Adrenal gland (tissue), 12 donors: Measurements from ENCODE around the gene CPNE4. TPM values are rescaled to one million over a fixed set of nuclear protein-coding genes. Genes with fewer than 3 reads are reported as not detected.

Experiments
- DNase-seq, 7 donors: peaks; one replicate each; pipeline ENCODE4 v3.0.0-alpha.2; 2019 to 2020
- H3K27ac ChIP-seq, 5 donors: fragments of 200-600 bp; sonication (generic) in 4 of 5; 1 replicate in 3 of 5; 2 replicates in 2 of 5; pipeline versions ENCODE4 v1.5.1 to v1.8.0; 2016 to 2020; ENCODE audit warnings: mild to moderate bottlenecking in 1 of 5
- H3K27me3 ChIP-seq: fragments of 200-600 bp; 2 replicates; pipeline ENCODE4 v1.8.0; 2021
- H3K36me3 ChIP-seq, 2 donors: fragments of 200-600 bp; replicated peaks in 1 of 2; 1 replicate in 1 of 2; 2 replicates in 1 of 2; pipeline versions ENCODE4 v1.5.1 to v1.8.0; 2018 to 2022
- H3K4me1 ChIP-seq, 2 donors: fragments of 200-600 bp; replicated peaks in 1 of 2; 1 replicate in 1 of 2; 2 replicates in 1 of 2; pipeline versions ENCODE4 v1.5.1 to v1.8.0; 2018 to 2021
- H3K4me3 ChIP-seq, 4 donors: fragments of 200-600 bp; sonication (generic) in 3 of 4; one replicate each; pipeline ENCODE4 v1.5.1; 2016 to 2018
- H3K9me3 ChIP-seq, 3 donors: fragments of 200-600 bp; sonication (generic) in 1 of 3; replicated peaks in 1 of 3; 1 replicate in 2 of 3; 2 replicates in 1 of 3; pipeline versions ENCODE4 v1.5.1 to v1.8.0; 2016 to 2021
- POLR2A ChIP-seq, 2 donors: fragments of 450-650 bp; IDR thresholded peaks; one replicate each; pipeline ENCODE4 v1.6.1; 2017; ENCODE audit warnings: antibody characterized with exemption in 2 of 2, mild to moderate bottlenecking in 2 of 2, moderate library complexity in 1 of 2
- WGBS, 4 donors: extraction: QIAGEN DNeasy Blood & Tissue Kit in 2 of 4; methylation state at CpG; one replicate each; pipeline versions ENCODE4 v1.1.5 to v1.1.7; 2013 to 2017; 5-methylcytosine and 5-hydroxymethylcytosine counted together
- intact Hi-C, 2 donors: fragments of 100-400 bp; cut with DNase I; formaldehyde crosslinking; loops; one replicate each; pipeline versions ENCODE4 v1.14.1 to v1.15.0; 2022 to 2023
- polyA plus RNA-seq, 3 donors: library from polyadenylated mRNA; stranded (reverse); fragments of 200-250 nt in 2 of 3; fragments of 350-450 nt in 1 of 3; fragmentation: Illumina TruSeq in 1 of 3; extraction: RNeasy Lipid Tissue Mini Kit (QIAGEN cat#74804) in 1 of 3; gene quantifications; one replicate each; pipeline ENCODE4 v1.2.3, GENCODE V29; 2013 to 2014
- total RNA-seq, 9 donors: library from RNA; depleted of rRNA in 4 of 9; stranded (reverse); fragments of >200 nt in 4 of 9; fragments of 120-200 nt in 1 of 9; fragmentation: NEBNext Ultra II Directional in 1 of 9; extraction: Animal tissue kit (Norgen Biotek cat#: 25700) in 1 of 9; gene quantifications; one replicate each; pipeline versions ENCODE4 v1.1.0 to v1.2.4, GENCODE V29; 2013 to 2023
- TF ChIP-seq, protein P1 (sequence below), 6 experiments: fragments of 450-650 bp in 4 of 6; fragments of 200-600 bp in 2 of 6; sonication (generic) in 1 of 6; IDR thresholded peaks; 1 replicate in 5 of 6; 2 replicates in 1 of 6; pipeline versions ENCODE4 v1.5.1 to v1.8.0; 2016 to 2021; ENCODE audit warnings: antibody characterized with exemption in 6 of 6, mild to moderate bottlenecking in 2 of 6, moderate library complexity in 1 of 6
- donor health status: healthy with polysubstance abuse.
- donor health status: Bipolar disorder and iron deficiency.
- donor health status: DM: yes; HTN: yes; CAD: no.
- donor health status: DM: no; HTN: no; CAD: no.
- donor health status: DM: no; HTN: no; CAD: no.
- donor health status: DM: yes; HTN: yes; CAD: no.

Gene CPNE4
- total and polyA plus RNA-seq, 12 donors: 0.11 to 7.5 (median 0.59) TPM

DNA sequence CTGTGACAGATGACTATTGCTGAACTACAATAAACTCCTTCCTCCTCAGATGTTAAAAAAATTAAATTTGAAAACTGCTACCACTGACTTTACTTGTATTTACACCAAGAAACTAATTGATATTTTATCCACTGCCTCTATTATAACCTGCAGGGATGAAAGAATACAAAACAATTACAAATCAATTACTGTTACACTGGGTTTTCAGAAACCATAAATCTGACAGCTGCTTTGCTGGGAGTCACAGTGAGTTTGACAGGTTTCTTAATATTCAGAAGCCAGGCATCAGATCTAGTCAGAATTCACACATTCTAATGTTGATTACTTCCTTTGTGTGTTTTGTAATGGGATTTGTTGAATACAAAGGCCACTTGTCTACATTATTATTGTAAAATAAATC lies 279.4 kb downstream of the CPNE4 start:
- TF ChIP-seq POLR2A (IDR thresholded peaks at IDR 0.05): no peak
- TF ChIP-seq, protein P1, sequence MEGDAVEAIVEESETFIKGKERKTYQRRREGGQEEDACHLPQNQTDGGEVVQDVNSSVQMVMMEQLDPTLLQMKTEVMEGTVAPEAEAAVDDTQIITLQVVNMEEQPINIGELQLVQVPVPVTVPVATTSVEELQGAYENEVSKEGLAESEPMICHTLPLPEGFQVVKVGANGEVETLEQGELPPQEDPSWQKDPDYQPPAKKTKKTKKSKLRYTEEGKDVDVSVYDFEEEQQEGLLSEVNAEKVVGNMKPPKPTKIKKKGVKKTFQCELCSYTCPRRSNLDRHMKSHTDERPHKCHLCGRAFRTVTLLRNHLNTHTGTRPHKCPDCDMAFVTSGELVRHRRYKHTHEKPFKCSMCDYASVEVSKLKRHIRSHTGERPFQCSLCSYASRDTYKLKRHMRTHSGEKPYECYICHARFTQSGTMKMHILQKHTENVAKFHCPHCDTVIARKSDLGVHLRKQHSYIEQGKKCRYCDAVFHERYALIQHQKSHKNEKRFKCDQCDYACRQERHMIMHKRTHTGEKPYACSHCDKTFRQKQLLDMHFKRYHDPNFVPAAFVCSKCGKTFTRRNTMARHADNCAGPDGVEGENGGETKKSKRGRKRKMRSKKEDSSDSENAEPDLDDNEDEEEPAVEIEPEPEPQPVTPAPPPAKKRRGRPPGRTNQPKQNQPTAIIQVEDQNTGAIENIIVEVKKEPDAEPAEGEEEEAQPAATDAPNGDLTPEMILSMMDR (IDR thresholded peaks at IDR 0.05): no peak
- Histone ChIP-seq H3K9me3 (no peaks in the 10 kb centered on the region), H3K27me3 (no peaks in the 10 kb centered on the region), H3K4me3 (no peak overlapping the region), H3K36me3 (no peaks in the 10 kb centered on the region), H3K27ac (no peak overlapping the region), H3K4me1 (no peaks in the 10 kb centered on the region)
- DNase-seq: no peak
- intact Hi-C loops: no loop called here

DNA sequence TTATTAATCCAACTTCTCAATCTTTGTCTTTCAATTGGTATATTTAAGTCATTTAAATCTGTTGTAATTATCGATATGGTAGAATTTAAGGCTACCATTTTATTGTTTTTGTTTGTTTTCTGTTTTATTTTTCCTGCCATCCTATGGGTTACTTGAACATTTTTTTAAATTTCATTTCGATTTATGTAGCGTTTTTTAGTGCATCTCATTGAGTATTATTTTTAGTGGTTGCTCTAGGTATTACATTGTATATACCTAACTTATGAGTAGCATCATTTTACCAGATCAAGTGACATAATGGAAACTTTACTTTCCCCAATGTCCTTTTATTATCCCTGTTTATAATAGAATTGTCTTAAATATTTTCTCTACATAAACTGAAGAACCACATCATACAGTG lies 284.6 kb downstream of the CPNE4 start:
- no peak for DNase-seq
- no peaks in the 10 kb centered on the region for H3K36me3 ChIP-seq
- H3K9me3 ChIP-seq: no peaks in the 10 kb centered on the region
- intact Hi-C loops: no loop called here
- TF ChIP-seq, protein P1 (IDR thresholded peaks at IDR 0.05): no peak
- TF ChIP-seq POLR2A (IDR thresholded peaks at IDR 0.05): no peak
- H3K4me3 ChIP-seq: no peak overlapping the region
- H3K27ac ChIP-seq: no peak overlapping the region
- no peaks in the 10 kb centered on the region for H3K4me1 ChIP-seq
- WGBS, 4 donors: 80 to 85% (median 83%) methylated on average over 3 of the region's 3 CpGs
- no peaks in the 10 kb centered on the region for H3K27me3 ChIP-seq

- Histone ChIP-seq H3K27me3 (no peaks in the 10 kb centered on the region), H3K9me3 (no peaks in the 10 kb centered on the region), H3K4me3 (no peak overlapping the region), H3K4me1 (no peaks in the 10 kb centered on the region), H3K36me3 (no peaks in the 10 kb centered on the region), H3K27ac (no peak overlapping the region)
- TF ChIP-seq, protein P1 (IDR thresholded peaks at IDR 0.05): no peak
- TF ChIP-seq POLR2A (IDR thresholded peaks at IDR 0.05): no peak
- 90 to 99% (median 95%) methylated on average over 1 of the region's 1 CpG for WGBS, 4 donors
- intact Hi-C loops: no loop called here
- no peak for DNase-seq
Measured at GRCh38 chr3:131749826-131750225, 285.0 kb downstream of the CPNE4 start.

- whole genome bisulfite sequencing, 4 donors: 53 to 69% (median 62%) methylated on average over 2 of the region's 2 CpGs
- no peak for DNase-seq
- Histone ChIP-seq H3K27me3 (no peaks in the 10 kb centered on the region), H3K9me3 (no peaks in the 10 kb centered on the region), H3K4me1 (no peaks in the 10 kb centered on the region), H3K4me3 (no peak overlapping the region), H3K36me3 (no peaks in the 10 kb centered on the region), H3K27ac (no peak overlapping the region)
- no peak for TF ChIP-seq POLR2A (IDR thresholded peaks at IDR 0.05)
- TF ChIP-seq, protein P1 (IDR thresholded peaks at IDR 0.05): no peak
- intact Hi-C loops: no loop called here
Measured at GRCh38 chr3:131747466-131747865, 287.3 kb downstream of the CPNE4 start.
